AG09319 (cell line): Measurements from ENCODE around the gene FABP1.

Experiments used
- DNase-seq: peaks from one replicate; pipeline ENCODE4 v3.0.0-alpha.2; 2010; ENCODE audit warnings: low read depth; ENCODE audit errors: extremely low read depth
- TF ChIP-seq, protein P1 (sequence below): IDR thresholded peaks from 2 replicates; pipeline ENCODE4 v1.5.1; 2011; ENCODE audit warnings: low read depth, mild to moderate bottlenecking, inconsistent platforms, low read length, moderate library complexity

FABP1 gene

DNA sequence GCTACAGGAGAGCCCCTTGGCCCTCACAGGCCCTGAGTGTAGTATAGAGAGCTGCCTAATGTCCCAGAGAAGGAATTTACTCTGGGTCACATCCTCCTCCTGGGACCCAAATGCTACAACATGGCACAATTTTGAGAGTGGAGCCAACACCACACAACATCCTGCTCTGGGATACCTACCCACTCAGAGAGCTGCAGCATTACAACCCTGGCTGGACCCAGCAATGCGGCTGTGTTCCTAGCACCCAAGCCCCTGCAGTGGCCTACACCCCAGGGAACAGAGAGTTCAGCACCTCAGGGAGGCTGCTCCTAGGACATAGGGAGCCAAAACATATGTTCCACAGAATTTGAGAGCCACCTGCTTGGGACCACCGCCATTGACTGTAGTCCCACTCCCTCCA, 19.3 kb upstream of the FABP1 start:
- TF ChIP-seq, protein P1, sequence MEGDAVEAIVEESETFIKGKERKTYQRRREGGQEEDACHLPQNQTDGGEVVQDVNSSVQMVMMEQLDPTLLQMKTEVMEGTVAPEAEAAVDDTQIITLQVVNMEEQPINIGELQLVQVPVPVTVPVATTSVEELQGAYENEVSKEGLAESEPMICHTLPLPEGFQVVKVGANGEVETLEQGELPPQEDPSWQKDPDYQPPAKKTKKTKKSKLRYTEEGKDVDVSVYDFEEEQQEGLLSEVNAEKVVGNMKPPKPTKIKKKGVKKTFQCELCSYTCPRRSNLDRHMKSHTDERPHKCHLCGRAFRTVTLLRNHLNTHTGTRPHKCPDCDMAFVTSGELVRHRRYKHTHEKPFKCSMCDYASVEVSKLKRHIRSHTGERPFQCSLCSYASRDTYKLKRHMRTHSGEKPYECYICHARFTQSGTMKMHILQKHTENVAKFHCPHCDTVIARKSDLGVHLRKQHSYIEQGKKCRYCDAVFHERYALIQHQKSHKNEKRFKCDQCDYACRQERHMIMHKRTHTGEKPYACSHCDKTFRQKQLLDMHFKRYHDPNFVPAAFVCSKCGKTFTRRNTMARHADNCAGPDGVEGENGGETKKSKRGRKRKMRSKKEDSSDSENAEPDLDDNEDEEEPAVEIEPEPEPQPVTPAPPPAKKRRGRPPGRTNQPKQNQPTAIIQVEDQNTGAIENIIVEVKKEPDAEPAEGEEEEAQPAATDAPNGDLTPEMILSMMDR = no peak
- DNase-seq = no peak

- TF ChIP-seq, protein P1 = no peak
- no peak for DNase-seq
Measured at GRCh38 chr2:88146590-88146989, 18.7 kb upstream of the FABP1 start.

- no peak for DNase-seq
- TF ChIP-seq, protein P1 = no peak
Measured at GRCh38 chr2:88144914-88145497, 17.1 kb upstream of the FABP1 start.

DNA sequence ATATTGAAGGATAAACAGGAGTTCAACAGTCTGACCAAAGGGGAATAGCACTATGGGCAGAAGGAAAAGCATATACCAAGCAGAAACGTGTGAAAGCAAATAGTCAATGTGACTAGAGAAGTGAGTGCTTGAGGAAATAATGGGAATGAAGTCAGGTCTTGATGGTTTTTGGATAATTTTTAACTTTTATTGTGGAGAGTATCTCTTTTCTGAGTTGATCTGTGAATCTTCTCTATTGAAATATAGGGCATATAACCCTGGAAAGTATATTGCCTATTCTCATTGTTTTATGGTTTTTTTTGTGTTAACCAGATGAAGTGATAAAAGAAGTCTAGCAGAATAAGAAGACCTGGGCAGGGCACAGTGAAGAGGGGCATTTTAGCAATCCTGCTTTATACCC, 16.4 kb upstream of the FABP1 start:
- no peak for DNase-seq
- TF ChIP-seq, protein P1 = no peak

GRCh38 chr2:88141952-88142351, 14.1 kb upstream of the FABP1 start:
- TF ChIP-seq, protein P1 = no peak
- DNase-seq = no peak

- TF ChIP-seq, protein P1 = no peak
- DNase-seq = no peak
Measured at GRCh38 chr2:88139804-88140203, 11.9 kb upstream of the FABP1 start.

DNA sequence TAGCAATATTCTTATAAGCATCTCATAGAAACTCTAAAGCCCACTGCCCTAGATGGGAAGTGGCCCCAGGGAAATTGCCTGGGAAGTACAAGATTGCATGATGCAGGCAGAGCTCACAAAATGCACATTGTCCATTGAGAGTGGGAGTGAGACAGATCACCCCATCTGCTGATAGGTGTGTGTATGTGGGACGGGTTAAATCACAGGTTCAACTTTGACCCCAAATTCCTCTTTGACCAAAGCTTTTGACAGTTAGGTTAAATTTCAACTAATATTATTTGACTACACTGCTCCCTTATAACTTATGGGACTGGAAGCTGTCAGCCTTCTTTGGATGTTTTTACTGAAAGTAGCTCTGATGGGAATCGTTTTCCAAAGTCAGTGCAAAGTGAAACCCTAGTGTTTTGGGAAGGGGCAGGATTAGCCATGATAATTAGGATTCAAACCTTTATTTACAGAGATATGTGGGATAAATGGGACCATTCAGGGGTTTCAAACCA, 11.4 kb upstream of the FABP1 start:
- DNase-seq = no peak
- TF ChIP-seq, protein P1 = no peak
